NAMALWA (cell line): ENCODE results near the gene ZNF48.

Experiments
- DNase-seq: peaks from one replicate; pipeline ENCODE4 v3.0.0-alpha.2; 2015; ENCODE audit warnings: low spot score

ZNF48 gene

GRCh38 chr16:30444231-30445148, 49.3 kb downstream of the ZNF48 start:
- no peak for DNase-seq

GRCh38 chr16:30445149-30445407, 49.9 kb downstream of the ZNF48 start:
- no peak for DNase-seq

- peak; percentile 98 for DNase-seq
These were observed 50.4 kb downstream of the ZNF48 start, which contains the start of gene SEPHS2 for GRCh38 chr16:30445408-30446202. Gene SEPHS2, minus strand, starts transcription at chr16:30445874. Its CDS starts 147 bp downstream, at chr16:30445727.

GRCh38 chr16:30446203-30446595, 51.0 kb downstream of the ZNF48 start:
- no peak for DNase-seq

- no peak for DNase-seq
These were observed 52.4 kb downstream of the ZNF48 start for GRCh38 chr16:30447512-30448226.

GRCh38 chr16:30449116-30449435, 53.9 kb downstream of the ZNF48 start:
- DNase-seq: no peak
